ENCODE data around the gene ADGRV1.

DNA sequence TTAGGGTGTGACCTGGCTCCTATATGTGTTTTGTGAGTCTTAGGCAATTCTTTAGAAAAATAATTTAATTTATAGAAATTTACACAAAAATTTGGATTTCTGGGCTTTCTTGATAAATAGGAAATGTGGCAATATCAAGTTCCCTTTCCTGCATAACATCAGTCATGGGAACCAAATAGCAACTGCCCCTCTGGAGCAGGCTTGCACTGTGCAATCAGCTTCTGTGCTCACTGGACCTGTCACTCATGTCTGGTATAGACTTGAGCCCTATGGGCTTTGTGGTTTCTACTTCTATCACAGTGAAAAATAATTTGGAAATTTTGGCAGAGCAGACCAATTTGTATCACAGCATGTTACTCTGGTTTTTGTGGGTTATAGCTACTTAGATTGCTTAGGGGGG, 131.7 kb downstream of the ADGRV1 start:
- TF ChIP-seq, protein P1, sequence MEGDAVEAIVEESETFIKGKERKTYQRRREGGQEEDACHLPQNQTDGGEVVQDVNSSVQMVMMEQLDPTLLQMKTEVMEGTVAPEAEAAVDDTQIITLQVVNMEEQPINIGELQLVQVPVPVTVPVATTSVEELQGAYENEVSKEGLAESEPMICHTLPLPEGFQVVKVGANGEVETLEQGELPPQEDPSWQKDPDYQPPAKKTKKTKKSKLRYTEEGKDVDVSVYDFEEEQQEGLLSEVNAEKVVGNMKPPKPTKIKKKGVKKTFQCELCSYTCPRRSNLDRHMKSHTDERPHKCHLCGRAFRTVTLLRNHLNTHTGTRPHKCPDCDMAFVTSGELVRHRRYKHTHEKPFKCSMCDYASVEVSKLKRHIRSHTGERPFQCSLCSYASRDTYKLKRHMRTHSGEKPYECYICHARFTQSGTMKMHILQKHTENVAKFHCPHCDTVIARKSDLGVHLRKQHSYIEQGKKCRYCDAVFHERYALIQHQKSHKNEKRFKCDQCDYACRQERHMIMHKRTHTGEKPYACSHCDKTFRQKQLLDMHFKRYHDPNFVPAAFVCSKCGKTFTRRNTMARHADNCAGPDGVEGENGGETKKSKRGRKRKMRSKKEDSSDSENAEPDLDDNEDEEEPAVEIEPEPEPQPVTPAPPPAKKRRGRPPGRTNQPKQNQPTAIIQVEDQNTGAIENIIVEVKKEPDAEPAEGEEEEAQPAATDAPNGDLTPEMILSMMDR (IDR thresholded peaks at IDR 0.05) = no peak
- TF ChIP-seq EP300 (IDR thresholded peaks at IDR 0.05) (no peak), POLR2A (IDR thresholded peaks at IDR 0.05) (no peak)

All from stomach (tissue), 4 donors.